GM21526 (cell line): Measurements from ENCODE around the gene KCNQ1.

Experiments used
- ATAC-seq: cut with Tn5 transposase; IDR thresholded peaks from one replicate; pipeline ENCODE4 v1.9.1; 2021; ENCODE audit warnings: moderate library complexity; ENCODE audit not compliant: unreplicated experiment, low FRiP score

The KCNQ1 gene

DNA sequence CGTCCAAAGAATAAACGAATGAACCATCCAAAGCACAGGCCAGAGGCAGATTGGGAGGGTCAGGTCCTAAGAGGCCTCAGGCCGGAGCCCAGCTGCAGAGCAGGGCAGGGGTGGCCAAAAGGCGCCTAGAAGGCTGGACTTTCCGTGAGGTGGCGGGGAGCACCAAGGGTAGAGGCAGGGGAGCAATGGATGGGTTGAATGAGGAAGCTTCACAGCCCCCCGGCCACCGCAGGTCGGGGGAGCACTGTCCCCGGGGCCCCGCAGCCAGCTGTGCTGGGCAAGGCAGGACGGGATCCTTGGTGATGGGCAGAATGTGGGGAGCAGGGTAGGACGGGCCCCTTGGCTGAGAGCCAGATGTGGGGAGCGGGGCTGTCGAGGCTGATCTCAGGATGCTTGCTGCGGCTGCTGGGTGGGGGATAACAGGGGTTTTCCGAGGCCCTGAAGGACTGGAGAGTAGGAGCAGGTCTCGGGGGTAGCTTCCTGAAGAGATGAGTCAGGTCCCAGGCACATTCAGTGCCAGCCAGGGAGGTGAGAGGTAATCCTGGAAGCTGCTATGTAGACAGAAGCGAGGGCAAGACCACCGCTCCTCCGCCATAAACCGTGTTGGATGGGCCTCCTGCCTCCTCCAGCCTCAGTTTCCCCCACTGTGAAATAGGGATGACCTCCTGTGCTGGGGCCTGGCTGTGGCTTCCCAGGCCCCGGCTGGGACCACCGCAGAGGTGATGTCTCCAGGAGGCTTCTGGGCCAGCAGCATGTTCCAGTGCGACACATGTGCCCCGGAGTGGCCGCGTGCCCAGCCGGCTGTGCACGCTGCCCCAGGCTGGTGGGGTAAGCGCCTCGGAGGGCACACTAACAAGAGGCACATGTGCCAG, 289.6 kb downstream of the KCNQ1 start:
- no peak for ATAC-seq

DNA sequence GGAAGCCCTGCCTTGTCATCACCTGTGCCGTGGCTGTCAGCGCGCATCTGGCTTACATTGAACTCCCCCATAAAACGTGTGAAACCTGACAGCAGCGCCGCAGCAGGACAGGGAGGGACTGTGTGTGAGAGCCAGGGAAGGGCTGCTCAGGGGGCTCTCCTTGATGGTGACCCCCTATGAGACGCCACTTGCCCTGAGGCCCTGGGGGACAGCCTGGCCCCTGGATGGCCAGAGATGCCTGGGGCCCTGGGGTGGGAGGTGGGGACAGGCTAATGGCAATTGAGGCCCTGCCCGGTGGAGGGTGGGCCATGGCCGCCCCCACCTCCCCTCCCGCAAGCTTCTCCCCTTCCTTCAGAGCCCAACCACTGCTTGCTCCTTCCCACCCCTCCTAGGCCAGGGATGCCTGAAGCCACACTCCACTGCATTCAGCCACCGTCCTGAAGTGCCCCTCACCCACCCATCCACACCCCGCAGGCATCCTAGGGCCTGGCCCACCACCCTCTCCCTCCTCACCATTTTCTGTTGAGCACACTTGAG, 290.3 kb downstream of the KCNQ1 start:
- ATAC-seq: no peak

DNA sequence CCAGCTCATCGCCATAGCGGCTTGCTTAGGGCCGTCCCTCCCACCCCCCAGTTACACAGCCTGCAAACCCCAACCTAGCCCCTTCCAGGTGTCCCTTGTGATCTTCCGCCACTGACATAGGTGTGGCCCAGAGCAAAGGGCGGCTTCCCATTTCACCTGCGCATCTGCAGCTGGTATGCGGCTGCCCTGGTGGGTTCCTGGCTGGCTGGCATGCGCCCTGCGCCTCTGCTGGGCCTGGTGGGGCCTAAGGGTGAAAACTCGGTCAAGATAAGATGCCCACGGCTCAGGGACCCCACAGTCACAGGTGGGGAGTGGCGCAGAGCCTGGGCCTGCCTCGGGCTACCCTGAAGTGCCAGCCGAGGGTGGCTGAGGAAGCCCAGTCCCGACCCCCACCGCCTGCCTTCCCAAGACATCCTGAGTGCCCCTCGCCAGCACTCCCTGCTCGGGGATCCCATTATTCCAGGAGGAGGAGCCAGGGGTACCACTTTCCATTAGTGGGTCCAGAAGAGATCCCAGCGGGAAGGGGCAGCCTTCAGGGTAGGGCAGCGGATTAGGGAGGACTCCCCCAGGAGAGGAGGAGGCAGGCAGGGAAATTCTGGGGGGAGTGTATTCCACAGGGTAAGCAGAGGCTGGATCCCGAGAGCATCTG, 291.9 kb downstream of the KCNQ1 start:
- ATAC-seq: no peak

DNA sequence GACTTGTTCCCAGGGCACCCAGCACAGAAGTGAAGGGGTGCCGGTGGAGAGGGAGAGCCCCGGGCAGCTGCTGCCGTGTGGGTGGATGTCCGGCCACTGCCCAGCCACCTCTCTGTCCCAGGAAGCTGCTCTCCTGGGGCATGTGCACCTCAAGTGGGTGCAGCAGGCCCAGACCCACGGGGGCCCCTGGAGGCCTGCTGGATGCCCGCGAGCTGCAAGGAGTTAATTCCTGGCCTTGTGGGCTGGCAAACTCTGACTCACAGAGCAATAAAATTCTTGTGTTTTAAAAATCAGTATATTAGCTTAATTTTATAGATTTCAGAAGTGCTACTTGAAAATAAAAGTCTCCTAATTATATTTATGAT, 292.4 kb downstream of the KCNQ1 start:
- ATAC-seq: no peak

DNA sequence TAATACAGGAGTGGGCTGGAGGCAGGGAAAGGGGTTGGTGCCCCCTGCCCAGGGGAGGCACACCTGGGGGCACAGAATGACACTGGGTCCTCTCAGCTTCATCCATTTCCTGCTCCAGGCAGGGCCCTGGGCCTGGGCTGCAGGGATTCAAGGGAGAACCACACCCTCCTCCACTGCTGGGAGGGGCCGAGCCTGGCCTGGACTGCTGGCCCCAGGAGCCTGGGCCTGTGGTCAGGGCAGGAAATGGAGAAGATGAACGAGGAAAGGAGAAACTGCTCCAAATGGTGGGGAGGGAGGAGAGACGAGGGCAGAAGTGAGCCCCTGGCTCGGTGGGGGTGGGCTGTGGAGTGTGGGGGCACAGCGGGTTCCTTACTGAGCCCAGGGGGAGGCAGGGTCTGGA, 293.1 kb downstream of the KCNQ1 start:
- no peak for ATAC-seq

DNA sequence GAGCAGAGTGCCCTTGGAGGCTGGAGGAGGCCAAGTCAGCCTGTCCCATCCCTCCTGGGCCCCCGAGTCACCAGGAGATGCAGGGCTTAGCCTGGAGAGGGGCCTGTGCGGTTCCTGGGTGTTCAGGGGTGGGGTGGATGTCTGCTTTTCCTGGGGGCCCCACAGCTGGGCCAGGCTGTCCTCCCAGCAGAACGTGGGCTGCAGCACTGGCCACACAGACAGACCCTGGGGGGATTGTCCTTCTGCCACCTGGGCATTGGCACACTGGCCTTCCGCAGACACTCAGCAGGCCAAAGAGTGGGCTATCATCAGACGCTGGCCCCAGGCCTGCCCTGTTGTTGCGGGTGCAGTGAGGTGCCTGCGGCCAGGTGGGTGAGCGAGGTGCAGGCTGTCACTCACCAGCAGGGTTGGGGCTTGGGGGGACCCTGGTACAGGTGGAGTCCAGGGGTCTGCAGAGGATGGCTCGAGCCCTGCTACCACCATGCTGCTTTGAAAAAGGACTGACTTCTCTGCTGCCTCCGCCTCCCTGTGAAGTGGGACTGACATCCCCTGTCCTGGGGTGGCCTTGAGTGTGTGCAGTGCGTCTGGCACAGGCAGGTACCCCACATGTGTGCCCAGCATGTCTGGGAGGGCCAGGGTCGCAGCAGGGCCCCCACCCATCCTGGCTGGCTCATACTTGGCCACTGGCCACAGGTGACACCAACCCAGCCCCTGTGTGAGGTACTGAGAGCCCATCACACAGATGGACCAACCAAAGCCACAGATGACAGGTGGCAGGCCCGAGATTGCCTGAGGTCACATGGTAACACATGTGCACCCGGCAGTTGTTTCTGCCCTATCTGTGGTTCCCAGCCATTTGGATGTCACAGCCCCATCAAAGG, 294.0 kb downstream of the KCNQ1 start:
- no peak for ATAC-seq

DNA sequence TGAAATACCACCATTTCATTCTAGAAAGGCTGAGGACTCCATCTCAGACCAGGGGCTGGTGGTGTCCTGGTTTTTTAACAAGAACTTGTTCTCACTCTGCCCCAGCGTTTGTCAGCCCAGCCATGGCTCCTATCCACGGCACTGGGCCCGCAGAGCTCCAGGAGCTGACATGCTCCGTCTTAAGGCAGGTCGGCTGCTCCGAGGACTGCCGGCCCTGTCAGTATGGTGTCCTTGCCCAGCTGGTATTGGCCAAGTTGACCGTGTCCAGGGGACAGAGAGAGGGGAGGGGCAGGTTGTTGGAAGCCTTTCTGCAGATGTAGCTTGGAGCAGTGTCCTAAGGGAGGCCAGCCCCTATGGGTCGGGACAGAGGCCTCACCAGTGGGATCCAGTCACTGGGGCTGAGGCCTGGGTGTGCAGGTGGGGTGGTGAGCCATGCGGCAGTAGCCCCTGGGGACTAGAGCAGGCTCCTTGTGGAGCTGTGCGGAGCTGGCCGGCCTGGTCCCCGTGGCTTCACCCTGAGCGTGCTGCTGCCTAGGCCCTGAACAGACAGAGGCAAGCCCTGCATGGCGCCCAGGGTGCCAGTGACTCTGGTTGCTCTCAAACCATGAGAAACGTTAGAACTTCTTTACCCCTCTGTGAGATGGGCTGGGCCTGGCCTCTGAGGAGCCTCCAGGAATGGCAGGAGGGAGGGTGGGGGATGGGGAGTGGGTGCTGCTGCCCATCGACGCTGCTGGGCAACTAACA, 294.9 kb downstream of the KCNQ1 start:
- no peak for ATAC-seq

DNA sequence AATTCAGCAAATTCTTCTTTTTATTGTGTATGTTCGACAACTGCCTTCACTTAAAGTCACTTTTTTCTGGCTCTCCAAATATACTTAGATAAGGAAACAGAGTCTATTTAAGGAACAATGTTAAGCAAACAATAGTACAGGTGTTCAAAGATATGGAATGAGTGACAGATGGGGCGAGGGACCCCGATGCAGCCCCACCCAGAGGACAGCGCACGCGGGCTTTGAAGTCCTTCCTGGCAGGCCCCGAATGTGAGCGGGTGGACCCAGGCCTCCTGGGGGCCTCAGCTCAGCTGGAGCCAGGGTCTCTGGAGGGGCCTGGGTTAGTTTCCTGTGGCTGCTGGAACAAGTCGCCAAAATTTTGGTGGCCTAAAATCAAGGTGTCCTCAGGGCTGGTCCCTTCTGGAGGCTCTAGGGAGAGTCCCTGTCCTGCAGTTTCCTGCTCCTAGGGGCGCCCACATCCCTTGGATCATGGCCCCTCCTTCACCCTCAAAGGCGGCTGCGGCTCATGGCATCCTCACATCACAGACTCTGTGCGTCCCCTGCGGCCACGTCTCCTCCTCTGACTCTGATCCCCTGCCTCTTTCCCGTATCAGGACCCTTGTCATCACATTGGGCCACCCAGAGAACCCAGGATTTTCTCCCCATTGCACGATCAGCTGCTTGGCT, 295.6 kb downstream of the KCNQ1 start:
- ATAC-seq: no peak

DNA sequence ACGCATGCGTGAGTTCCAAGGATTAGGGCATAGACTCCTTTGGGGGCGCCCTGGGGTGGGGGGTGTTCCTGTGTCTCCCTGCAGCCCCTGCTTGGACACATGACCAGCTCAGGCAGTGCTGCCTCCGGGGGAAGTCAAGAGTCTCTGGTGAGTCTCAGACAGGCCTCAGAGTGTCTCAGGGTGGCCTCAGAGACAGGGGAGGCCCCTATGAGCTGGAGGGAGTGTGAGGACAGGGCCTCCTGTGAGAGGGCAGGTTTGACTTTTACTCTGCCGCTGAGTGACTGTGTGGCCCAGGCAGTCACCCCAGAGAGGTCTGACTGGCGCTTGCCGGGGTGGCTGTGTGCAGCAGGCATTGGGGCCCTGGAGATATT, 296.2 kb downstream of the KCNQ1 start:
- no peak for ATAC-seq

DNA sequence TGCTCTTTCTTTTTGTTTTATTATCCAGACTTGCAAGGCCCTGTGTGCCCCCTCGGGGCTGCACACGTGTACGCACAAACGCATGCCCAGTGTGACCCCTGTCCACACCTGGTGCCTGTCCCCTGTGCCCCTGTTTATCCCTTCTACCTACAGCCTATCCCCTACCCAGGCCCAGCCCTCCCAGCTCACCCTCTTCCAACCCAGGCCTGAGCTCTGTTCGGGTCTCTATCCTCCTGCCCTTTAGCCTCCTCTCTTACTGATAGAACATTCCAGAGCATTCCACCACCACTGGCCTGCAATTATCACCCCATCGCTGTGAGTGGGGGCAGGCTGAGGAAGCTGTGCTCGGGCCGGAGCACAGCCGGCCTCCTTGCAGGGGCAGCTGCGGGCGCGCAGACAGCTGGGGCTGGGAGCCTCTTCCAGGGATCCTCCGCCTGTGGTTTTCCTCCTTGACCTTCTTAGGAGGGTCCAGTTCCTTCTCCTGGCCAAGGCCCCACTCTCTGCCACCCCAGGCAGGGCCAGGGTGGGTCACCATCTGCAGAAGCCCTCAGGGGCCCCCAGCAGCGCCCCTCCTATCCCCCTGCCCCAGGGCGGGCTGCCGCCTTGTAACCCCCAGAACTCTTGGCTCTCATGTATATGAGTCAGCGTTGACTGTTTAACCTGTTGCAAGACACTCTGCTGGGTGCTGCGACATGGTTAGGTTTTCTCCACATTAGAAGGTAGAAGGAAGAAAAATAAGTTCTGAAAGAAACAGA, 296.7 kb downstream of the KCNQ1 start:
- ATAC-seq: no peak

DNA sequence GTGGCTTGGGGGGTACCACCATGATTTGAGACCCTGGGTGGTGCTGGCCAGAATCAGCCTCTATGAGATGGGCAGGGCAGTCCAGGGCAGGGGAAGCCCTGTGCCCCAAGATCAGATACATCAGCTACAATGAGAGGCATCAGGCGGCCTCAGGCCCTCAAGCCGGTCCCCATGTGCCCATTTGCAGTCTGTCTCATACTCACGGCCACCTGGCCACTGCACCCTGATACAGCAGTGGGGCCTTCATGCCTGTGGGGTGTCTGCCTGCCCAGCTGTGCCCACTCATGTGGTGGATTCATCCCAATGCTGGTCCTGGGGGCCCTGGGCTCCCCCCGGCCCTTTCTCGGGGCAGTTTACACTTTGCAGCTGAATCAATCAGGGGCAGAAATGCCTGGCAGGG, 297.4 kb downstream of the KCNQ1 start:
- ATAC-seq: no peak

DNA sequence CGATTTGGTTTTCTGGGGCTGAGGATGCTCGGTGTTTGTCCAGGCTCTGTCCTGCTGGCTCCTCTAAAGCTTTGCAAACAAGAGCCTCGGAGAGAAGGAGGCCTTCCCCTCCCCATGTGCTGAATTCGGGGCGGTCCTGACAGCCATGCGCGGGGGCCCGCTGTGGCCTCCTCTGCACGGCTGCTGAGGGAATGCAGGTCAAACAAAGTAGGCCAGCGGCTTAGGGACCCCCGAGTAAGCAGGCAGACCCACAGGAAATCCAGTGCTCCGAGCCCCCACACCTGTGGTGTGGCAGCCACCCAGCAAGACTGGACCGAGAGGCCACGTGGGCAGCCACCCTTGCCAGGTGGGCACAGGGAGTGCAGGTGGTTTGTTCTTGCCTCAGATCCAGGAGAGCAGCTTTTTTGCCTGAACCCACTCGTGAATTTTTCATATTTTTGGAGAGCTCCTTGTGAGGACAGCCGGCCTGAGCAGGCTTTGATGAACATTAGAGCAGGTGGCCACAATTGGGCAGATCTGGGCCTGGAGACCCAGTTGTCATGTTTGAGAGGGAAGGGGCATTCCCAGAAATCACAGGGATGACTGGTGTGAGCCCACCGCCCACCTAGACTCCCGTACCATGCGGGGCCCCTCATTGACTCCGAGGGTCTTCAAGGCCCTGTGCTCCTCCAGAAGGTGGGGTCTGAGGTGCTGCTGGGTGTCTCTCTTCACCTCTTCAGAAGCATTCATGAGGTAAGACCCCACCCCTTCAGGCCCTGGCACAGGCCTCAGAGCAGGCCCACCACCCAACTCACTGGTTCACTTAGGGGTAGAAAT, 298.0 kb downstream of the KCNQ1 start:
- ATAC-seq: no peak

DNA sequence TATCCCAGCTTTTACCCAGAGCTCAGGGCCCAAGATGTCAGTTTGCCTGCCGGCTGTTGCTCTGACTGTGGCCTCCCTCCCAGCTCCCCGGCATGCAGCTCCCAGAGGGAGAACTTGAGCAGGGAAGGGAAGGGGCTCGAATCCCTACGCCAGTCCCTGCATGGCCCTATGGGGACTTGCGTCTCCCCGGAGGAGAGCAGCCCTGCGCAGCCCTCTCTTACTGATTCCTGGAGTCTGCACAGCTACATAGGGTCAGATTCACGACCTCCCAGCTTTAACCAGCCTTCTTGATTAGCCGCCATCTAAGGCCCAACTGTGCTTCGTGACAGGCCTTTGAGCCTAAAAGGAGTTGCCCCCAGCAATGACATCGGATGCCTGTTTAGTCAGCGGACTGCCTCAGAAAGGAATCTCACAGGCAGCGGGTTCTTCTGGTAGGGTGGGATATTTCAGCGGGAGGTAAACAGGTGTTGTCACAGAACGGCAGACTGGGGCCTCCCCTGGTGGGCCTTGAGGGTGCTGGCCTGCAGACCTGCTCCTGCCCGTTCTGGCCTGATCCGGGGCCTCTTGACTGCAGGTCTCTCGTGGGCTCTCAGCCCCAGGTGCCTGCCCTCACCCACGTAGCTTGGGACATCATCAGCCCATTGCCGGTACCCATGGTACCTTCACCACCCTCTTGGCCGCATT, 298.8 kb downstream of the KCNQ1 start:
- no peak for ATAC-seq

DNA sequence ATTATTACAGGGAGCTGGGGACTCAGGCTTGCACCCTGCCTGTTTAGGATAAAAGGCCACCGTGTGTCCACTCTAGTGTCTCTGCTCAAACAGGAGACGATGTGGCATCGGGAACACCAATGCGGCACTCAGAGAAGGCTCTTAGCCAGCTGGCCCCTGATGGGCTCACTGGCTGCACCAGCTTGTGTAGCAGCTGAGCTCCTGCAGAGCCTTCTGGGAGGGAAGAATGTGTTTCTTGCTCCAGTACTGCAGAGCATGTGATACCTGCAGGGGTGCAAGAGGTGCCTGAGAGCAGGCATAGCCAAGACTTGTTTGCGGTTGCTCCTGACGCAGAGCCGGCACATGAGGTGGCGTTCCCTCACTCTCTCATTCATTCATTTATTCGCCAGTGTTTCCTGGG, 299.4 kb downstream of the KCNQ1 start:
- ATAC-seq: no peak

DNA sequence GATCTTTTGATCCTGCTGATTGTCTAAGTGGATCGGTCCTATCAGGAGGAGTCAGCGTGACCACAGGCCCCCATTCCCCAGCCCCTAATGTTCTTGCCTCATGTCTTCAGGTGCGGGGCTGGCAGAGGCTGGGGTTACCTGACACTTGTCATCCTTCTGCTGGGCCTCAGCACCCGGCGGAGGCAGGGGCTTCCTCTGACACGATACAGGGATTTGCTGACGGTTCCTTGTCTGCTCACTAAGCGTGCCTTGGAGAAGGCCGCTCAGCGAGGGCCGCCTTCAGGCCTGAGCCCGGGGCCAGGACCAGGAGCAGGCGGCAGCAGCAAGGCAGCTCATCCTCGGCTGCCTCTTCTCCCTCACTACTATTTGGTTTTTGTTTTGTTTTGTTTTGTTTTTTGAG, 300.7 kb downstream of the KCNQ1 start:
- ATAC-seq: no peak

DNA sequence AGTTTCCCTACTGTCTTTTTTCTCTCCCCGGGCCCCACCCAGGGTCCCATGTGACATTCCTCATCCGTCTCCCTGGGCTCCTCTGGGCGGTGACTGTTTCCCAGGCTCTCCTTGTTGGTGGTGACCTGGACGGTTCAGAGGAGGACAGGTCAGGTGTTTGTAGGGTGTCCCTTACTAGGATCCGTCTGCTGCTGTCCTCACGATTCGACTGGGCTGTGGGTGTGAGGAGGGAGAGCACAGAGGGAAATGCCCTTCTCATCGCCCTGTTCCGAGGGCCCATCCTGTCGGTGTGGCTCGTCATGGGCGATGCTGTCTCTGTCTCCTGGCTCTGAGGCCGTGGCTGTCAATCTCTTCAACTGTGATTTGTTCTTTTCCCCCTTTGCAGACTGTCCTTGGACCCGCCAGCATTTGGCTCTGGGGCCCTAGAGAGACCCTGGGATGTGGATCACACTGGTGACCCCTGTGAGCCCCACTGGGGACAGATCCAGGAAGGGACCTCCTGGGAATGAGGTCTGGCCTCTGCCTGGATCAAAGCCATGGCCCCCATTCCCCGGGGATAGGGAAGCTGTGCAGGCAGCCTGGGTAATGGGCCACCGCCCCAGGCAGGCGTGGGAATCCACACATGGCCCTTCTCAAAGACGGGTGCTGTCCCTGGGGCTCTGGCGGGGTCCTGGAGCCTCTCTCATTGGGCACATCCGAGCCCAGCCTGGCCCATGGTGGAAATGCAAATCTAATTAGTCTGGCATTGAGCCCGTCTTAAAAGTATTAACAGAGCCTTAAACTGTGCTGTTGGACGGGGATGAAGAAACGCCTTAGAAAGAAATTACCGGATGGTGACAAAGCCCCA, 301.8 kb downstream of the KCNQ1 start:
- no peak for ATAC-seq
